ENCODE data around the gene KLHL7. TPM values are rescaled to one million over a fixed set of nuclear protein-coding genes. Genes with fewer than 3 reads are reported as not detected.
"Not testable (repeated sequence)": the region's sequence is repeated elsewhere in the genome, so short reads cannot be mapped to it uniquely, and the experiment has no call there.

Gene KLHL7
- total RNA-seq, 1 donor from 2014 or later, result 110 TPM

DNA sequence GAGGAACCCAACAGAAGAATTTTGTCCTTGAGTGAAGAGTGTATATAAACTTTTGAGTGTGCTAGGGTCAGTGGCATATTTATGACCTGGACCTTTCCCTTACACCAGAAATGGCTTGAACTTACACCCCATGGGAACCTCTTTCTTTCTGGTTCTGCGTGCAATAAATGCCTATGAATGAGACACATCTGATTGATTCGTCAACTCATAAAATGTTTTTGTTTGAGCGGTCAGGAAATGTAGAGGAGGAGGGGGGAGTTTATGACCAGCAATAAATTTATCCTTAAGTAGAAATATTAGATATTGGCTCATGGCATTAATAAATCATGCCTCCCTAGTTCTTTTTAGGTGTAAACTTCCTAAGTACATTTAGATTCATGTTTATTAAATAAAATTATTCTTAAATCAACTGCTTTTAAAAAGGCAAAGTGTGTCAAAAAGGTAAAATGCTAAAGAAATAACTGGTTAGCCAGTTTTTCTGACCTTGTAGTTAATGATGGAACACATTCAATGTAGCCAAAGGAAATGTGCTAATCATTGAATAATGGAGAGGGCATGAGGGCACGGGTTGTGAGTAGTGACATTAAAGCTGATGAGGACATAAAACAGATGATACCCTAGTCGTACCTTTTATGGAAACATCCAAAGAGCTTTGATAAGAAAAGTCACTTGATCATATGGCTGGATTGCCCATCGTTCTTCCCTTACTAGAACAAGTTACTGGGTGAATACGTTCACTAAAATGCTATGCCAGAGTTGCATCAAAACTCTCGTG, 62.7 kb downstream of the KLHL7 start:
- FAIRE-seq, result no peak

DNA sequence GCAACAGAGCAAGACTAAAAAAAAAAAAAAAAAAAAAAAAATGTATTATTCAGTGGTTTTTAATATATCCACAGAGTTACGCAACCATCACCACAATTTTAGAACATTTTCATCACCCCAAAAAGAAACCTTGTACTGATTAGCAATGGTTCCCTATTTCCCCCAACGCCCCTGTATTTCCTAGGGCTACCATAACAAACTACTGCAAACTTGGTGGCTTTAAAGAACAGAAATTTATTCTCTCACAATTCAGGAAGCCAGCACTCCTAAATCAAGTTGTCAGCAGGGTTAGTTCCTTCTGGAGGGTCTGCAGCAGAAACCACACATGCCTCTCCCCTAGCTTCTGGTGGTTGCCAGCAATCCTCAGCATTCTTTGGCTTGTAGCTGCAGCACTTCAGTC, 70.4 kb downstream of the KLHL7 start:
- no peak for FAIRE-seq
- DNase-seq (ENCODE audit: low spot score in 2 of 2), result no peak

More for the DNA sequence above, 62.7 kb downstream of the KLHL7 start:
- no peak for DNase-seq (ENCODE audit: low spot score in 2 of 2)

DNA sequence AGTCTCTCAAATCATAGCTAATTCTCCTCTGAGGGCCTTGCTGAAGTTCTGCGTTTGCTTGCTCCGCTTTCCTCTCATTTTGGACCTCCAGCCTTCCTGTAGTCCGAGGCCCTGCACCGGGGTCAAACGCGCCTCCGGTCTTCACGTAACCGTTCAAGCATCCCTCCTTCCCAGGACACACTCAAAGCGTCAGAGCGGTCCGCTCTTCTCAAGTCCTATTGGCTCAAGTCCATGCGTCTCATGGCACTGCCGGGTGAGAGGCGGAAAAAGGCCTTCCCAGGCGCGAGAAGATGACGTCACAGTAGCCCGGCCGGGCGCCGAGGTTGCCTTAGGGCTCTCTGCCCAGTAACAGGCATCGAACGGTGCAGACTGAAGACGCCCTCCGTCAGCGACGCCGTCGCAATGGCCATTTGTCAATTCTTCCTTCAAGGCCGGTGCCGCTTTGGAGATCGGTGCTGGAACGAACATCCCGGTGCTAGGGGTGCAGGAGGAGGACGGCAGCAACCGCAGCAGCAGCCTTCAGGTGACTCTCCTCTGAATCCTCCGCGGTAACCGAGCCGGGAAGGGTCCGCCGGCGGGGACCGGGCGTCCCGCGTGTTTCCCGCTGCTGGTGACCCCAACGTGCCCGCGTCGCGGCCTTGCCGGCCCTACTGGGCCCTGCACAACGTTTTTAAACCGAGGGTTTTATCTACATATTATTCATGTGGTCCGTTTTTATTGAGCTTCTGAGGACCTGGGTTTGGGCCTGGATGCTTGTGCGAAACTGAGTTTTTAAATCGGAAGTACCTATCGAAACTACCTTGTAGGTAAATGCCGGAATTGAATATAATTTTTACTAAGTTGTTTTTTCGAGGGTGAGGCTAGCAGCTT, 76.3 kb downstream of the KLHL7 start, which contains the start of gene NUP42:
NUP42 (plus strand) TSS at position 365 of the 870 bp plus-strand sequence; CDS start at position 403, 38 bp downstream.
- no peak for FAIRE-seq
- DNase-seq (ENCODE audit: low spot score in 2 of 2), result peak; percentile 74 to 80

DNA sequence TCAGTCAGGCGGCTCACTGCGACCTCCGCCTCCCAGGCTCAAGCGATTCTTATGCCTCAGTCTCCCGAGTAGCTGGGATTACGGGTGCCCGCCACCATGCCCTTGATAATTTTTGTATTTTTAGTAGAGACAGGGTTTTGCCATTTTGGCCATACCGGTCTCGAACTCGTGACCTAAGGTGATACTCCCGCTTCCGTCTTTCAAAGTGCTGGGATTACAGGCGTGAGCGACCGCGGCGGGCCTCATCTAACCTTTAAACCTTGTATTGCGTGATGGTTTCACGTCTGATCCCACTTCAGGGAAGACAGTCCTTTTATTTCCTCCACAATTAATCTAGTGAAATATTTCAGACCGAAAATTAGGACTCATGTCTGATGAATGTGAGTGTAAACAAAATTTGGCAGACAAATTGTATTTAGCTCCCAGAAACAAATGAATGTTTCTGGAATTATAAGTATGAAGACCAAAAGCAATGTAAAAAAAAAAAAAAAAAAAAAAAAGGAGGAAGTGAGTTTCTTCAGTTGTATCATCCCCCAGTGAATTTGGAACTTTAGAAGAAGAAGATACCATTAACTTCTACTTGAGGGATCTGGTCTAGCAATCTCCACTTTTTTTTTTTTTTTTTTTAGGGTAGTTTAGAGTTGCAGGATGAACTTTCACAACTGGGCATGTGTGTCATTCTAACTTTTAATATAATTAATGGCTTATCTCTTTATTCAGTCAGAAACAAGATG, 77.9 kb downstream of the KLHL7 start:
- FAIRE-seq (no peak), DNase-seq (ENCODE audit: low spot score in 2 of 2) (no peak)

DNA sequence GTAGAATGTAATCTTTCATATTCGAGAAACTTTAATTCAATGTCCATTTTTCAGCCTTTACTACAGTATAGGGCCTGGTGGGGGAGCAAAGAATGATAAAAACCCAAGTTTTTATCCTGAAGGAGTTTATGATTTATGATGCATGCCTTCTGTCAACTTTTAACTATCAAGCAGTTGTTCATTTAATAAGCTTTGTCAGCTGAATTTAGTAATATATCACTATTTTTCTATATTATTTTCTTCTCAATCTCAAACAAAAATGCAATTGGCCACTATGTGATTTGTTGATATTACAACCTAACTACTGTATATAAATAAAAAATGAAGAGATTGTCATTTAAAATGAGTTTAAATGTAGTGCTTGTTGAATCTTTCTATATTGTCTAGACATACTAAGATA, 78.7 kb downstream of the KLHL7 start:
- DNase-seq (ENCODE audit: low spot score in 2 of 2) (no peak), FAIRE-seq (no peak)

DNA sequence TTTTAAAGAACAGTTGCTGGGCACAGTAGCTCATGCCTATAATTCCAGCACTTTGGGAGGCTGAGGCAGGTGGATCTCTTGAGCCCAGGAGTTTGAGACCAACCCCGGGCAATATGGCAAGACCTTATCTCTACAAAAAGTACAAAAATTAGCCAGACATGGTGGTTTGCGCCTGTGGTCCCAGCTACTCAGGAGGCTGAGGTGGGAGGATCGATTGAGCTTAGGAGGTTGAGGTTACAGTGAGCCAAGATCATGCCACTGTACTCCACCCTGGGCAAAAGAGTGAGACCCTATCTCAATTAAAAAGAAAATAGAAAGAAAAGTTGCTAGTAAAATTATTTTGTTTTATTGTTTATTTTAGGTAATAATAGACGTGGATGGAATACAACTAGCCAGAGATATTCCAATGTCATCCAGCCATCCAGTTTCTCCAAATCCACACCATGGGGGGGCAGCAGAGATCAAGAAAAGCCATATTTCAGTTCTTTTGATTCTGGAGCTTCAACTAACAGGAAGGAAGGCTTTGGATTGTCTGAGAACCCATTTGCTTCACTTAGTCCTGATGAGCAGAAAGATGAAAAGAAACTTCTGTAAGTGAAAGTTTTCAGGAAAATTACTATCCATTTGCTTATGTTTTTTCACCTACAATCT, 79.2 kb downstream of the KLHL7 start:
- FAIRE-seq (peak; percentile 72), DNase-seq (ENCODE audit: low spot score in 2 of 2) (peak; percentile 44 to 52)

DNA sequence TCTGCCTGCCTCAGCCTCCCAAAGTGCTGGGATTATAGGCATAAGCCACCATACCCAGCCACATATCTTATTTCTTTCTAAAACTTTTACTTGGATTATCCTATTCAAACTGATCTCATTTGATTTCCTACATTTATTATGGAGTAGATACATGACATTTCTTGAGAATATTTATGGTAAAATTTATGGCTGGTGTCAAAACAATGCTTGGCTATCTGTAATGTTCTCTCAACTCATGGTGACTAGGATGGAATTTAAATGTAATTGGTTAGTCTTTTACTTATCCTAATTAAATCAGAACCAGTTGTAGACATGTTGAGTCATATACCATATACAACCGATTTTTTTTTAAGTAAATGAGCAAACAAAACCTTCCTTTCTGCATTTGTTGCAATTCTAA, 80.4 kb downstream of the KLHL7 start:
- DNase-seq (ENCODE audit: low spot score in 2 of 2) (no peak), FAIRE-seq (no peak)

DNA sequence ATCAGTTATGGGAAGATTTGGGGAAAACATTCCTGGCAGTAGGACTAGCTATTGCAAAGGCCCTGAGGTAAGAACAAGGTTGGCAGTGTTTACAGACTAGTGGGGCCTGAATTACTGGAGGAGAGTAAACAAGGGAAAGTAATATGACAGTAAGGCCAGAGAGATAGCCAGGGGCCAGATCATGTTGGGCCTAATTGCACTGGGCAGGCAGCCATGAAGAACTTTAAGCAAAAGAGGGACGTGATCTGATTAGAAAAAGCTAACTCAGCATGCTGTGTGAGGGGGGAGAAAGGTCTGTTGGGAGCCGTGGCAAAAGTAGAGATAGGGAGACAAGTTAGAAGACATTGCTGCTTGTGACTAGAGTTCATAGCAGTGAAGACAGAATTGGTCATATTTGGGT, 85.4 kb downstream of the KLHL7 start:
- no peak for DNase-seq (ENCODE audit: low spot score in 2 of 2)
- FAIRE-seq, result no peak

DNA sequence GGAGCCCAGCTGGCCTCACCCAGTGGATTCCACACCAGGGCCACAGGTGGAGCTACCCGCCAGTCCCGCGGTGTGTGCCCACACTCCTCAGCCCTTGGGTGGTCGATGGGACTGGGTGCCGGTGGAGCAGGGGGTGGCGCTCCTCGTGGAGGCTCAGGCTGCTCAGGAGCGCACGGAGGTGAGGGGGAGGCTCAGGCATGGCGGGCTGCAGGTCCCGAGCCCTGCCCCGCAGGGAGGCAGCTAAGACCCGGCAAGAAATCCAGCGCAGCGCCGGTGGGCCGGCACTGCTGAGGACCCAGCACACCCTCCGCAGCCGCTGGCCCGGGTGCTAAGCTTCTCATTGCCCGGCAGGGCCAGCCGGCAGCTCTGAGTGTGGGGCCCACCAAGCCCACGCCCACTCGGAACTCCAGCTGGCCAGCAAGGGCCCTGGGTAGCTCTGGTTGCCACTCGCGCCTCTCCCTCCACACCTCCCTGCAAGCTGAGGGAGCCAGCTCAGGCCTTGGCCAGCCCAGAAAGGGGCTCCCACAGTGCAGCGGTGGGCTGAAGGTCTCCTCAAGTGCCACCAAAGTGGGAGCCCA, 88.2 kb downstream of the KLHL7 start:
- not testable (repeated sequence) for FAIRE-seq; DNase-seq (ENCODE audit: low spot score in 2 of 2)

DNA sequence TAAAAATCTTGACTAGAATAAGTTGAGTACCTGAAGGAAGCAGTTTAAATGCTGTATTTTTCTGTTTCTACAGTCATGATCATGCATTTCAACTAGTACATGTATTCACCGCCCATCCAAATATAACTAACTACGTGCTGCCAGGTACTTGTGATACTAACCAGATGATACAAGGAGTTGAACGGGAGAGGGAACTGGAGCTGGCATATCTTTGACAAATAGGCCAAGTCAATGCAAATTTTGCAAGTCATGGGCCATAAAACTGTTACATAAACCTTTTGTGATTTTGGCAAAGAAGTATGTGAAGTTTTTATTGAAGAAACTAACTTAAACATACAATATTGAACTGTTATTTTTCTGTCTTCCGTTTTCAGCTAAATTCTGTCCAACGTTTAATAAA, 90.7 kb downstream of the KLHL7 start:
- no peak for FAIRE-seq

DNA sequence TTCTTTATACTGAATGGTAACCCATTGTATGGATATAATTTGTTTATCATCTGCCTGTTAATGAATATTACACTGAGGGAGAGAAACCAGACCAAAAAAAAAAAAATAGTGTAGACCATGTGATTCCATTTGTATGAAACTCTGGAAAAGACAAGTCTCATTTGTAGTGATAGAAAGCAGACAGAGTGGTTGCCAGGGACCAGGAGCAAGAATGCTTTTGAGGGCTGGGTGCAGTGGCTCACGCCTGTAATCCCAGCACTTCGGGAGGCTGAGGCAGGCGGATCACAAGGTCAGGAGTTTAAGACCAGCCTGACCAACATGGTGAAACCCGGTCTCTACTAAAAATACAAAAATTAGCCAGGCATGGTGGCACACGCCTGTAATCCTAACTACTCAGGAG, 92.2 kb downstream of the KLHL7 start:
- not testable (repeated sequence) for DNase-seq (ENCODE audit: low spot score in 2 of 2); FAIRE-seq

More for the DNA sequence above, 90.7 kb downstream of the KLHL7 start:
- DNase-seq (ENCODE audit: low spot score in 2 of 2), result no peak

DNA sequence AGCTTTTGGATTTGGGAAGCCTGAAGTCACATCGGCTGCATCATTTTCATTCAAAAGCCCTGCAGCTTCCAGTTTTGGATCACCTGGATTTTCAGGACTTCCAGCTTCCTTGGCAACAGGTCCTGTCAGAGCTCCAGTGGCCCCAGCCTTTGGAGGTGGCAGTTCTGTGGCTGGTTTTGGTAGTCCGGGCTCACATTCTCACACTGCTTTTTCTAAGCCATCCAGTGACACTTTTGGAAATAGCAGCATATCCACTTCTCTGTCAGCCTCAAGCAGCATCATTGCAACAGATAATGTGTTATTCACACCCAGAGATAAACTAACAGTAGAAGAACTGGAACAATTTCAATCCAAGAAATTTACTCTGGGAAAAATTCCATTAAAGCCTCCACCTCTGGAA, 94.7 kb downstream of the KLHL7 start:
- no peak for DNase-seq (ENCODE audit: low spot score in 2 of 2)
- no peak for FAIRE-seq

DNA sequence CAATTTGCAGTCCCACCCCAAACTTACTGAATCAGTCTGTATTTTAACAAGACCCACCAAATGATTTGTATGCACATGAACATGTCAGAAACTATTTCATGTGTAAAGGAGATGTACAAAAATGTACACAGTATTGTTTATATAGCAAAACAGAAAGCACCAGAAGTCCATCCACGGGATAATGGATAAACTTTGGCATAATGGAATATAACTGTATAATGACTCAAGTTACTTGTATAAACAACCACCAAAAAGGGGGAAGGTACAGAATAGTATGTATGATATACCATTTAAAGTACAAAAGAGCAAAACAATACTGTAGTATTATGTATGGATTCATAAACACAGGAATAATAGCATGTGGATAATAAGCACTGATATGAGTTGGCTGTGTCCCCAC, 98.7 kb downstream of the KLHL7 start:
- FAIRE-seq, result no peak
- DNase-seq (ENCODE audit: low spot score in 2 of 2), result no peak

DNA sequence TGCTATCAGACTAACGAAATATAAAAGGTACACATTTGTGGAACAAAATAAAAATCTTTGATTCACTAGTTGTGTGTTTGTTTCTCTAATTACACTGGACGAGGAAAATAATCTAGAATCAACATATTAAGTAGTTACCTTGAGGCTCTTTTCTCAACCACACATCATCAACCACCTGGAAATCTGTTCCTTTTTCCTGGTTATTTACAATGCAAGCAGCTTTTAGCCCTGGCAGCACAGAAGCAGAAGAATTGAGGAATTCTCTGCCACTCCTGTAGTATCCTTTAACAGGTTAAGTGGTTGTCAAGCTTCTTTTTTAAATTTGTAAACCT, 100.0 kb downstream of the KLHL7 start:
- FAIRE-seq (no peak), DNase-seq (ENCODE audit: low spot score in 2 of 2) (no peak)

DNA sequence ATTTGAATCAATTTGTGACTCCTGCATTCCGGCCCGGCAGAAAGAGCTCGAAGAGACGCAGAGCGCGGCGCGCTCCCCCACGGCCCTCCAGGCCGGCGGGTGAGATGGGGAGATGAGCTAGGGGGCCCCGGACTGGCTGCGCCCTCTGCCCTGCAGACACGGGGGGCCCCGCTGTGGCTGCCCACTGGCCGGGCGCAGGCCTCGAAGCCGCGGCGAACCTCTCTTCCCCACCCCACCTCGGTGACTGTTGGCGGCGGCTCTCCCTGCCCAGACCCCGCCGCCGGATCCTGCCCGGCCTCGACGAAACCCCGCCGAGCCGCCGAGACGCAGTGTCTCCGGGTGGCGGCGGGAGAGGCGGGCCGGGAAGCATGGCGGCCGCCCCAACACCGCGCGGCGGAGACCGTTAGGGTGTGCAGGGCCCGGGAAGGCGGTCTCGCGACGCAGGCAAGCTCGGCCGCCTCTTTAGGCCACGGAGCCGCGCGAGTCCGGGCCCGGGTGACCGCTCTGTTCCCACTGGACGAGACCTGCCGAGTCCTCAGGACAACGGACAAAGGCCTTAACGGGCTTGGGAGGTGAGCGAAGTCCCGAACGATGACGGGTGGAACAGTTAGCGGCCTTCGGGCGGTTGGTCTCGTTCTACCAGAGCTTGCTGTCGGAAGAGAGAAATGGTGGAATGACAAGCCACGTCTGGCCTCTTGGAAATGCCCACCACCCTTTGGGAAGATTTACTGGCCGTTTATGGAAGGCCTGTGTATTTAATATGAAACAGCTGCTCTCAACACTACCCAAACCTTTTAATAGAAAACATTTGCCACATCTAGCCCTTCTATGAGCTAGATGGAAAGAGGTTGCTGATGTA, 100.6 kb downstream of the KLHL7 start:
- no peak for FAIRE-seq

DNA sequence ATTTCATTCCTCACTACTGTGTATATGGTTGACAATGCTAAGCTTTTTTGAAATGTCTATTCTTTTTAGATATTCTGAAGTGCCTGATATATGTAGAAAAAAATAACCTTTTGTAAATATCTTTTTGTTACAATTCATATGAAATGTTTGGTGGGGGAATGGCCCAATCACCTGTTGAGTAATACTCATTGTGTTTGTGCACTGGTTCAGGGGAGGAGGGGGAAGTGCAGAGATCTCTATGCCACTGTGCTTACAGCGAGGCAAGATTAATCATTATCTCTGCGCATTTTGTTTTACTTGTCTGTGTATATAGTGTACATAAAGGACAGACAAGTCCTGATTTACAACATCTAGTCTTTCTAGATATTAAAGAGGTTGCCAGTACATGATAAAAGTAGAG, 101.4 kb downstream of the KLHL7 start:
- FAIRE-seq, result no peak
- no peak for DNase-seq (ENCODE audit: low spot score in 2 of 2)

More for the DNA sequence above, 100.6 kb downstream of the KLHL7 start:
- DNase-seq (ENCODE audit: low spot score in 2 of 2), result peak in 1 of 2 donors; percentile 24

DNA sequence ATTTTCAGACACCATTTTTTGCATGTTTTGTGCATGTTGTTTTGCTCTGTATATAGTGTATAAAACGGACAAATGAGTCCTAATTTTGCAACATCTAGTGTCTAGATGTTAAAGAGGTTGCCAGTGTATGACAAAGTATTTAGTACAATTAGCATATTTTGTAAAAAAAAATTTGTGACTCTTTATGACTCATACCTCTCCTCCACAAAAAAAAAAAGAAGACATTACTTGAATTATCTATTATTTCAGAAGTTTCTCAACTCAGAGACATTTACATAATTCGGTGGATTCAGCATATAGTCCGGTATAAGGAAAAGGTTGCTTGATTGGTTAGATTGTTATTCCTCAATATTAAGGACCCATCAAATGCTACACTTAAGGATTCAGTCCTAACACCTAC, 102.3 kb downstream of the KLHL7 start:
- no peak for DNase-seq (ENCODE audit: low spot score in 2 of 2)
- no peak for FAIRE-seq

DNA sequence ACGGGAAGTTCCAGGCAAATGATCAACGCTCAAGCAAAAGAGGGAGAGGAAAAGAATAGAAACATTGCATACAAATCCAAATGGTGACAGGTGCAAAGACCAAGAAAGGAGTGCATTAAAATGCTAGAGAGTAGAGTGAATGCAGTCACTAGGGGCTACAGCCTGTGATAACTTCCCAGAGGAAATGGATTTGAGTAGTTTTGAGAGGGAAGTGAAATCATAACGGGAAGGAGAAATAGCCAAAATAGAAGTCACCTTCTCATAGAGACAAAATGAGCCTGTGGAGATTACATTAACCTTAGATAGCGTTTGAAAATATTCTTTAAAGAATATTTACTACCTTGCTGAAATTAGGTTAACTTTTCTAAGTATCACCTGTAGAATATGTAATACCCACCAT, 102.7 kb downstream of the KLHL7 start:
- FAIRE-seq (no peak), DNase-seq (ENCODE audit: low spot score in 2 of 2) (no peak)

DNA sequence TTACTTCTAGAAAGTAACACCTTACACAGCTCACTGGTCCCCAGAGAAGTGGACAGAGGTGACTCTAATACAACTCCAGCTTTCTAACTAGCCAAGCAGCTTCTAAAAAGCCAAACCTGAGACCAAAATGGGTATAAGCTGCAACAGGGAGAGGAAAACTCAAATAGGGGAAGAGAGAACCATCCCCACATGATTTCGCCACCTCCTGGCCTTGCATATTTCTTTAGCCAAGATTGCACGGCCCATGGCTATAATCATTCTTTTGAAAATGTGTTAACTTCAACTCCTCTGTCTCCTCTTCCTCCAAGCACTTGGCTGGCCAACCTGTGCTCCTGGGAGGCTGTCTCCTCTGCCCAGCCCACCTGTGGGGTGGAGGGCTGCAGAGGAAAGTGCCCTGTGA, 104.9 kb downstream of the KLHL7 start:
- DNase-seq (ENCODE audit: low spot score in 2 of 2) (no peak), FAIRE-seq (no peak)
